Measurements from ENCODE around the gene SCFD2. TPM values are rescaled to one million over a fixed set of nuclear protein-coding genes. Genes with fewer than 3 reads are reported as not detected.

The SCFD2 gene
- total RNA-seq, 1 experiment from 2014 or later, result 7.4 TPM

GRCh38 chr4:52957220-52957686 is 408.6 kb downstream of the SCFD2 start:
- H3K36me3 ChIP-seq (ENCODE audit: control insufficient read depth, insufficient read depth, low read length), result no peaks in the 10 kb centered on the region
- DNase-seq (ENCODE audit: low read depth, low spot score) (no peak), ATAC-seq (no peak)
- intact Hi-C loops (cut with micrococcal nuclease; ENCODE audit: unreplicated experiment) (no loop called here), in situ Hi-C loops (cut with HindIII; ENCODE audit: low pct_unique_long_range_greater_than_20kb, low sequenced_read_pairs) (no loop called here)
- TF ChIP-seq REST (IDR thresholded peaks at IDR 0.05; ENCODE audit: insufficient read depth in 1 of 2, low read depth in 2 of 2, low read length in 1 of 2), result no peak
- no peak for TF ChIP-seq CTCF (IDR thresholded peaks at IDR 0.05)
- no peak for TF ChIP-seq SIN3A (IDR thresholded peaks at IDR 0.05; ENCODE audit: borderline replicate concordance, insufficient read depth, low read depth, low read length)
- TF ChIP-seq TCF7L2 (IDR thresholded peaks at IDR 0.05; ENCODE audit: low read depth, low read length), result no peak
- TF ChIP-seq POLR2AphosphoS5 (IDR thresholded peaks at IDR 0.05; ENCODE audit: low read depth, low read length), result no peak
- BruUV-seq (replicated peaks), result no TSS peak
- H3K27ac ChIP-seq (ENCODE audit: low read length), result no peak overlapping the region
- no peaks in the 10 kb centered on the region for H3K4me1 ChIP-seq (ENCODE audit: control insufficient read depth, insufficient read depth, low read length)
- H3K27me3 ChIP-seq (ENCODE audit: control insufficient read depth, insufficient read depth, low read length), result no peaks in the 10 kb centered on the region
- CTCF ChIA-PET, result no interaction called here
- no peak overlapping the region for H3K4me3 ChIP-seq (ENCODE audit: low read depth in 2 of 2, low read length in 2 of 2)
- H3K9me3 ChIP-seq (ENCODE audit: control insufficient read depth, insufficient read depth, low read depth, low read length), result no peaks in the 10 kb centered on the region
- POLR2A ChIA-PET, result no interaction called here

- no peaks in the 10 kb centered on the region for H3K36me3 ChIP-seq (ENCODE audit: control insufficient read depth, insufficient read depth, low read length)
- POLR2A ChIA-PET, result no interaction called here
- in situ Hi-C loops (cut with HindIII; ENCODE audit: low pct_unique_long_range_greater_than_20kb, low sequenced_read_pairs) (no loop called here), intact Hi-C loops (cut with micrococcal nuclease; ENCODE audit: unreplicated experiment) (no loop called here)
- H3K9me3 ChIP-seq (ENCODE audit: control insufficient read depth, insufficient read depth, low read depth, low read length), result no peaks in the 10 kb centered on the region
- no peak overlapping the region for H3K4me3 ChIP-seq (ENCODE audit: low read depth in 2 of 2, low read length in 2 of 2)
- no peaks in the 10 kb centered on the region for H3K27me3 ChIP-seq (ENCODE audit: control insufficient read depth, insufficient read depth, low read length)
- no peak overlapping the region for H3K27ac ChIP-seq (ENCODE audit: low read length)
- DNase-seq (ENCODE audit: low read depth, low spot score) (no peak), ATAC-seq (no peak)
- BruUV-seq (replicated peaks), result no TSS peak
- CTCF ChIA-PET, result no interaction called here
- TF ChIP-seq POLR2AphosphoS5 (IDR thresholded peaks at IDR 0.05; ENCODE audit: low read depth, low read length), result no peak
- no peaks in the 10 kb centered on the region for H3K4me1 ChIP-seq (ENCODE audit: control insufficient read depth, insufficient read depth, low read length)
These were observed 409.2 kb downstream of the SCFD2 start for GRCh38 chr4:52956691-52957090.

- Histone ChIP-seq H3K36me3 (ENCODE audit: control insufficient read depth, insufficient read depth, low read length) (no peaks in the 10 kb centered on the region), H3K27me3 (ENCODE audit: control insufficient read depth, insufficient read depth, low read length) (no peaks in the 10 kb centered on the region), H3K4me1 (ENCODE audit: control insufficient read depth, insufficient read depth, low read length) (no peaks in the 10 kb centered on the region), H3K27ac (ENCODE audit: low read length) (no peak overlapping the region), H3K4me3 (ENCODE audit: low read depth in 2 of 2, low read length in 2 of 2) (no peak overlapping the region), H3K9me3 (ENCODE audit: control insufficient read depth, insufficient read depth, low read depth, low read length) (no peaks in the 10 kb centered on the region)
- TF ChIP-seq TCF7L2 (IDR thresholded peaks at IDR 0.05; ENCODE audit: low read depth, low read length) (no peak), SIN3A (IDR thresholded peaks at IDR 0.05; ENCODE audit: borderline replicate concordance, insufficient read depth, low read depth, low read length) (no peak), POLR2AphosphoS5 (IDR thresholded peaks at IDR 0.05; ENCODE audit: low read depth, low read length) (no peak), REST (IDR thresholded peaks at IDR 0.05; ENCODE audit: insufficient read depth in 1 of 2, low read depth in 2 of 2, low read length in 1 of 2) (no peak), CTCF (IDR thresholded peaks at IDR 0.05) (no peak)
- BruUV-seq (replicated peaks), result no TSS peak
- ATAC-seq, result no peak
- intact Hi-C loops (cut with micrococcal nuclease; ENCODE audit: unreplicated experiment), result no loop called here
- DNase-seq (ENCODE audit: low read depth, low spot score), result no peak
- ChIA-PET POLR2A (no interaction called here), CTCF (no interaction called here)
- in situ Hi-C loops (cut with HindIII; ENCODE audit: low pct_unique_long_range_greater_than_20kb, low sequenced_read_pairs), result no loop called here
These were observed 411.2 kb downstream of the SCFD2 start for GRCh38 chr4:52954560-52955170.
